Stimulated activated CD8-positive, alpha-beta memory T cell treated with anti-CD3 and anti-CD28 coated beads, Interleukin-4, amount 100 ng/mL, for 48 hours (primary cell): ENCODE data around the gene MGAT2.
A peak's percentile ranks its signal among the peaks of the same experiment; 100 is the strongest.

Source experiments
- DNase-seq: peaks from one replicate; pipeline ENCODE4 v3.0.0-alpha.2; 2020

Gene MGAT2

GRCh38 chr14:49620182-49621113 is at the start of gene MGAT2, which contains the start of gene RPL36AL:
TSS of gene MGAT2 (plus strand) at chr14:49620799. CDS start at chr14:49621269, 470 bp downstream.
TSS of gene RPL36AL (minus strand) at chr14:49620626. CDS start at chr14:49619104, 1,522 bp downstream.
- peak; percentile 97 for DNase-seq

- DNase-seq = no peak
These were observed 46.6 kb upstream of the MGAT2 start for GRCh38 chr14:49574038-49574437.

- DNase-seq = no peak
These were observed 42.5 kb upstream of the MGAT2 start for GRCh38 chr14:49578141-49578540.

DNA sequence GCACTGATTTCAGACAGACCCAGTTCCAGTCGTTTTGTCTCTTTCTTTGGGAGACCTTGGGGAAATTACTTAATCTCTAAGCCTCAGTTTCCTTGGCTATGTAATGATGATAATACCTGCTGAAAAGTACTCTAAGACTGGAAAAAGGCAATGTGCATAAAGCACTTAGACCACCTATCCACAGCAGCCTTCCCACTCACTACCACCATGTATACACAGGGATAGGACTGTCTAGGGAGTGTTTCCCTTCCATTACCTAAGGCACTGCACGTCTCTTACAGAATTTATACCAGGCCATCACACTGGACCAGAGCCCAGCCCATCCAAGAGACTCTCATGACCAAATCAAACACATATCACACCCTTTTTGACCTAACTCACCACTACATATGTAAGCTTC is 40.8 kb upstream of the MGAT2 start:
- DNase-seq = no peak

- DNase-seq = peak; percentile 36
These were observed 39.1 kb upstream of the MGAT2 start for GRCh38 chr14:49581209-49582112.

GRCh38 chr14:49582113-49582977 is 38.3 kb upstream of the MGAT2 start:
- no peak for DNase-seq

GRCh38 chr14:49583629-49584028 is 37.0 kb upstream of the MGAT2 start:
- no peak for DNase-seq

DNA sequence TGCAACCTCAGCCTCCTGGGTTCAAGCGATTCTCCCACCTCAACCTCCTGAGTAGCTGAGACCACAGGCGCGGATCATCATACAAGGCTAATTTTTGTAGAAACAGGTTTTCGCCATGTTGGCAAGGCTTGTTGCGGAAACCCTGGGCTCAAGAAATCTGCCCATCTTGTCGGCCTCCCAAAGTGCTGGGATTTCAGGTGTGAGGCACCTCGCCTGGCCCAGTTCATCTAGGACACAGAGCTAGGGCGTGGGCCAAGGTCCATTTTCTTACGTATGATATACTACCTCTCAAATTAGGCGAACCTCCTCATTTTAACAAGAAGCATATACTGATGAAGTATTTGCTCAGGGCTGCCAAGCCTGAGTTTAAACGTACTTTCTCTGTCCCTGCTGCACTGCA is 36.5 kb upstream of the MGAT2 start:
- peak; percentile 36 for DNase-seq

GRCh38 chr14:49584981-49585640 is 35.5 kb upstream of the MGAT2 start:
- DNase-seq = peak; percentile 64

DNA sequence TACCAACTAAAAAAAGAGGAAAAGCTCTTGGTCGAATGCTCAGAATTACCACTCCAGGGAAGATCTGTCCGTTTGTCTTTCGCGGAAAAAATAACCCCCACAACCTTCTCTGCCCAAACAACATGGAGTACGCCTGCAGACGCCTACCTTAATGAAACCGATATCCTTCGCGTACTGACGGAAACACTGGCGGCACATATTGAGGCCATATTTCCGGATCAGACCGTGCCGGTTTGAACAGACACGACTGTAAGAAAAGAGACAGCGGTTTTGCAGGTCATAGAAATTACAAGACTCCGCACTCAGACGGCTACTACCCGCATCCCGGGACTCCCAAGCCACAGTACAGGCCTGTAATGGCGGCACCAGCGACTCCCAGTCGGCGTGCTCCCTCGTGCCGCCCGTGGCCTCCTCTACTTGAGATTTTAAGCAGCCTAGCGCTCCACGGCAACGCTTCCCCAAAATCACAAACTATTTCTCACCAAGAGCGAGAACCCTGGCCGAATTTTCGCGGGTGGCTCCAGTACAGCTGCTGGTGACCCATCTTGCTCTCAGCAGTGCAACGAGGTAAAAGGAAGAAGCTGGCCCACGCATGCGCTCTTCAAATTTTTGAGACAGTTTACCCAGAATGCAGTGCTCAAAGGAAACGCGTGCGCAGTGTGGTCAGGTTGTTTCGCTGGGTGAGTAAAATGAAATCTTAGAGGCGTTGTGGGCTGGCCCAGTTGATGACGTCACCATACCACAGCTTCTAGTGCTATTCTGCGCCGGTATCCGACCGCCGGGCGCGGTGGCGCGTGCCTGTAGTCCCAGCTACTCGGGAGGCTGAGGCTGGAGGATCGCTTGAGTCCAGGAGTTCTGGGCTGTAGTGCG is 34.6 kb upstream of the MGAT2 start, which contains the start of gene RPS29:
Gene RPS29, minus strand, starts transcription at position 578 of the 870 bp plus-strand sequence. Its CDS starts 34 bp downstream, at position 544.
- DNase-seq = peak; percentile 98

GRCh38 chr14:49586673-49587460 is 33.7 kb upstream of the MGAT2 start:
- peak; percentile 69 for DNase-seq

DNA sequence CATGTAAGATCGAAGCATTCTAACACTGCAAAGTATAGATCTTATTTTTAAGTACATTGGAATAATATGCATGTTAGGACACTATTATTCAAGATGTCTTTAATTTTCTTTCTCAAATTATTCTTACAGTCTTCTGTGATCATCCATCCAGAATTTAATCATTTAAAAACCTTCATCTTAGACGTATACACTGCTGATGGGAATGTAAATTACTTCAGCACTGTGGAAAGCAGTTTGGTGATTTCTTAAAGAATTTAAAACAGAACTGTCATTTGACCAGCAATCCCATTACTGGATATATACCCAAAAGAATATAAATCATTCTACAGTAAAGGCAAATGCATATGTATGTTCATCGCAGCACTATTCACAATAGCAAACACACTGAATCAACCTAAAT is 31.2 kb upstream of the MGAT2 start:
- no peak for DNase-seq

DNA sequence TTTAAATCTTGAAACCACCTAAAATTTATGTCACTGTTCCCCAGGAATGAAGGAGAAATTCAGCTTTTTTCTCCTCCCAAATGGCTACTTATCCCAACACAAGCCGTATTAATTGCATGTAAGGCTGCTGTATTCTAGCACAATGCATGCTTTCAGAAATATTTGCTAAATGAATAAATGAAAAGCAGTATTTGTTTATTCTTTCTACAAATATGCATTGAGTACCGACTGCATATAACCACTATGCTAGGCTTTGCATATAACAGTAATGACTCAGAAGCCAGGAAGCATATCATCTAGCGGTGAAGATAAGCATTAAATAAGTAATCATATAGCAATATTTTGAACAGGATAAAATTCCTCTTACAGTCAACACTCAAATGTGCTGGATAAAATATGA is 27.6 kb upstream of the MGAT2 start:
- no peak for DNase-seq

- DNase-seq = no peak
These were observed 26.1 kb upstream of the MGAT2 start for GRCh38 chr14:49594347-49595091.

DNA sequence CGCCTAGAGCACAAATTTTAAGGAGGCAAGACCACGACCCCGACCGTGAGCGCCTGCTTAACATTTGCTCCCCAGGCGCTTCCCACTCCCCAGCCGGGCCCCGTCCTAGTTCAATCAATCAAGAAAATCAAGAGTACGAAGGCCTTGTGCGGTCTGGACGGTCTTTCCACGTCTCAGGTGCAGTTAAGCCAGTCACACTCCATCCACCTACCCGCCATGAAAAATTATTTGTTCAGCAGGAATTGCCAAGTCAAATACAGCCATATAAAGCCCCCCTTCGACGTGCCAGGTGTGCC is 22.5 kb upstream of the MGAT2 start:
- no peak for DNase-seq

DNA sequence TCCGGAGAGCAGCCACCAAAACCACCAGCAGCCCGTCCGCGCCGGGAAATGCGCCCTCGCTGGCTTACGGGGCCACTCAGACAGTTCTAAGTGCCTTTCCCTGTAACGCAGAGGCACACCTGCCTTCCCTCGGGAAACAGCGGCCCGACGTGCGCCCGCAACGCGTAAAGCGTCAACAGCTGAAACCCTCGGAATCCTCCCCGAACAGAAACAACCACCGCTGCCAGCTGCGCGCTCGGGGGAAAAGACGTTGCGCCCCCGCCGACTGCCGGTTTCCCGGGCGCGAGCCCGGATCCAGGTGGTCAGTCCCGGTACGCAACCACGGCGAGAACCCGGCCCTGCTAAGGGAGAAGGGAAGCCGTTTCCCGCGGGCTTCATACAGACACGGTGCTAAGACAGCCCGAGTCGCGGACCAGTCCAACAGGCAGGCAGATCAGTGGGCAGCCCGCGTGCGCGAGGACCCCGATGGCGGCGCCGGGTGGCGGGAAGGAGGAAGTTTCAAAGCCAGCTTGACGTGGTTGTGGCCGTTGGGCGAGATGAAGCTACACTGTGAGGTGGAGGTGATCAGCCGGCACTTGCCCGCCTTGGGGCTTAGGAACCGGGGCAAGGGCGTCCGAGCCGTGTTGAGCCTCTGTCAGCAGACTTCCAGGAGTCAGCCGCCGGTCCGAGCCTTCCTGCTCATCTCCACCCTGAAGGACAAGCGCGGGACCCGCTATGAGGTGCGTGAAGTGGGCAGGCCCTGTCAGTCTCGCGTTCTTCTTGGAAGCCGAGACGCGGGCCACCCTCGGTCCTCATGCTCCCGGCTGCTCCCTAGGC is 21.9 kb upstream of the MGAT2 start, which contains the start of gene LRR1:
Gene LRR1, plus strand, starts transcription at position 456 of the 816 bp plus-strand sequence. Its CDS starts 81 bp downstream, at position 537.
- DNase-seq = peak; percentile 93

GRCh38 chr14:49607583-49607982 is 13.0 kb upstream of the MGAT2 start:
- DNase-seq = no peak

- no peak for DNase-seq
These were observed 8.3 kb upstream of the MGAT2 start for GRCh38 chr14:49612251-49612650.
